ENCODE results near the gene ZDHHC11B.

Gene ZDHHC11B

GRCh38 chr5:673161-673830, 111.2 kb downstream of the ZDHHC11B start:
- DNase-seq (ENCODE audit: low read depth) = no peak

- peak; percentile 33 for DNase-seq (ENCODE audit: low read depth)
These were observed 112.0 kb downstream of the ZDHHC11B start for GRCh38 chr5:672329-673160.

GRCh38 chr5:671459-672328, 112.8 kb downstream of the ZDHHC11B start:
- peak; percentile 44 for DNase-seq (ENCODE audit: low read depth)

DNA sequence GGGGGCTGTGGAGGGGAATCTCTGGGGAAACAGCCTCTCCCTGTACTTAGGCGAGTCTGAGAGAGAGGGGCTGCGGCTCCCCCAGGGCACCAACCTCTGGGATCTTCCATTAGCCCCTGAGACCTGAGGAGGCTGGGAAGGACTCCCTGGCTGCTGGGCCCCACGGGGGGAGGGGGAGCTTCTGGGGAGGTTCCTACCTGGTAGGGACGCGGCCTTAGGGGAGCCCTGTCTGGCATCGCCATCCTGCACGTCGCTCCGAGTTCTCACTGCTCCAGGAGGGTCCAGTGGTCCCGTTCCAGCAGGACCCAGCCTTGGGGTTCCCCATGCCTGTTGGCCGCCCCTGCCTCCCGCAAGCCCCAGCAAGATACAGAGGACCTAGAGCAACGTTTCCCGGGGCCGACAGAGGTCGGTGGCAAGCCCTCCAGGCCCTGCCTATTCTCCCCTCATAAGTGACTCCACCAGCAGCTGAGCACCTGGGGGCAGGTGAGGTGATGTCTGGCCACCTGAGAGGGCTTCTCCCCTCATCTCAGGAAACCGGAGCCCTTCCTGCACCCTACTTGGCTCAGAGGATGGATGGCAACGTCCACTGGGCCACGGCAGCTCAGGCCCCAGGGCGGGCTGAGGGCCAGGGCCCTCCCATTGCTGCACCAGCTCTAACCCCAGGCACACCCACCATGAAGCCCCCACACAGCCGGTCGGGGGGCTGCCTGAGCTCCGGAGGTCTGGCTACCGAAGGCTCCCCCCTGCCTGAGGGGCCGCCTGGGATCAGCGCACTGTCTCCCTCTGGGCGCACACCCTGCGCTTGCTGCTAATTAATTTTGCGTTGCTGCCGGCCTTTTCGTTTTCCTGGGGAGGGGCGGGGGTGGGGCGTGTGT, 113.9 kb downstream of the ZDHHC11B start:
- DNase-seq (ENCODE audit: low read depth) = no peak

GRCh38 chr5:669842-670395, 114.6 kb downstream of the ZDHHC11B start:
- DNase-seq (ENCODE audit: low read depth) = no peak

DNA sequence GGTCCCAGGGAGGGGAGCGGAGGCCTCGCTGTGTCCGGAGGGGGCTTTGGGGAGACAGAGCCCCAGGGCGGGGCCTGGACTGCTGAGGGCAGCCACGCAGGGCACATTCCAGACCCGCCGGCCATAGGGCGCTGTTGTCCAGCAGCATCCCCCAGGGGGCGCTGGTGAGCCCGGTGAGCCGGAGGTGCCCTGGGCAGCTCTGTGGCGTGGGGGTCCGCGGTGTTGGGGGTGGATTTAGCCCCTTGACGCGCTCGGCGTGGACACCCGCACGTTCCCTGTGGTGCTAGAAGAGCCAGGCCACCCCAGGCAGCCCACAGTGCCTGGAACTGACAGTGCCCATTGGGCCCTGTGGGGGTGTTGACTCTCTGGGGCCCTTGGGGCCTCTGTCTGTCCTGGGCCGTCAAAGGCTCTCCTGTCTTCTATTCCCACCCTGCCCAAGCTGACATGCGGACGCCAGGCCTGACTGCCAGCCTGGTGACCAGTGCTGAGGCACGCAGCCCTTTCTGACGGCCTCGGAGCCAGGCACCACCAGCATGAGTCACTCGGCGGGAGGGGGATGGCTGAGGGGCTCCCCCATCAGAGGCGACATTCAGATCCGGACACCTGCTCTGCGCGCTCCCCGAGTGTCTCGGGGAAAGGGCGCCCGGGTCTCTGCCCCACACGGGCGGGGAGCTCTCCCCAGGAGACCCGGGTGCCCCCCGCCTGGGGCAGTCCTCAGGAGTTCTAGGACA, 115.3 kb downstream of the ZDHHC11B start:
- DNase-seq (ENCODE audit: low read depth) = peak; percentile 9

DNA sequence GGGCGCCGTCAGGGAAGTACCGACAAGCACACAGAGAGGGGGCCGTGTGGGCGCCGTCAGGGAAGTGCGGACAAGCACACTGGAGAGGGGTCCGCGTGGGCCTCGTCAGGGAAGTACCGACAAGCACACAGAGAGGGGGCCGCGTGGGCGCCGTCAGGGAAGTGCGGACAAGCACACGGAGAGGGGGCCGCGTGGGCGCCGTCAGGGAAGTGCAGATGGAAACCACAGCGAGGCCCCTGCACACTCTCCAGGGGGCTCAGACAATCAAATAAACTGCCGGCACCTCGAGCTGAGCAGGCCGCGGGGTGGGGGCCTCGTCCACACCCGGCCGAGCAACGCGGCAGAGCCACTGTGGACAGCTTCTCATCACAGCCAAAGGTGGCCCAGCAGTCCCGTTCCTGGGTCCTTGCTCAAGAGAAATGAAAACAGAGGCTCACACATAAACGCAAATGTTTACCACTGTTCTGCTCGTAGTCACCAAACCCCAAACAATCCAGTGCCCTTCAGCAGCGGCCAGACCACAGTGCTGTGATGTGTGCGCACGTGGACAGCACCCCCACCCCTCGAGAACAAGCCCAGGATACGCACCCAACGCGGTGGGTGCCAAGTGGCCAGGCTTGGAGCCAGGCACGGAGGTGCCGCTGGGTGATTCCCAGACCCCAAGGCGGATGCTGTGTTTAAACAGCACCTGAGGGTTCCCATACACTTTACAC, 116.1 kb downstream of the ZDHHC11B start:
- no peak for DNase-seq (ENCODE audit: low read depth)

GRCh38 chr5:666816-667498, 117.6 kb downstream of the ZDHHC11B start:
- no peak for DNase-seq (ENCODE audit: low read depth)

- DNase-seq (ENCODE audit: low read depth) = no peak
These were observed 118.4 kb downstream of the ZDHHC11B start for GRCh38 chr5:665956-666711.

- no peak for DNase-seq (ENCODE audit: low read depth)
These were observed 119.0 kb downstream of the ZDHHC11B start for GRCh38 chr5:665541-665955.

DNA sequence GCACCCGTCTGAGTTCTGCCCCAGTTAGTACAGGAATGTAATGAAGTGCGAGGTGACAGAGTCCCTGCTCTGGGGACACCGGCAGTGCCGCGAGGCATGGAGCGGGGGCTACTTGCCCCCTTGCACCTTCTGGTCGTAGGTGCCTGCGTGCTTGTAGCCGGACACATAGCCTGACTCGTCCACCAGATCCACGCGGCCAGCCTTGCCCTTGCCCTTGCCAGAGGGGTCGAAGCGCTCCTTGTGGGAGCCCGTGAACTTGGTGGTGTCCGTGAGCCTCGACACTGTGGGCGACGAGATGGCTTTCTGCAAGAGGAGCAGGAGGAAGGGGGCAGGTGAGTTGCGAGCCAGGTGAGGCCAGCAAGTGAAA, 119.6 kb downstream of the ZDHHC11B start:
- DNase-seq (ENCODE audit: low read depth) = no peak

- no peak for DNase-seq (ENCODE audit: low read depth)
These were observed 120.1 kb downstream of the ZDHHC11B start for GRCh38 chr5:664343-664993.

- no peak for DNase-seq (ENCODE audit: low read depth)
These were observed 120.8 kb downstream of the ZDHHC11B start for GRCh38 chr5:663436-664342.

DNA sequence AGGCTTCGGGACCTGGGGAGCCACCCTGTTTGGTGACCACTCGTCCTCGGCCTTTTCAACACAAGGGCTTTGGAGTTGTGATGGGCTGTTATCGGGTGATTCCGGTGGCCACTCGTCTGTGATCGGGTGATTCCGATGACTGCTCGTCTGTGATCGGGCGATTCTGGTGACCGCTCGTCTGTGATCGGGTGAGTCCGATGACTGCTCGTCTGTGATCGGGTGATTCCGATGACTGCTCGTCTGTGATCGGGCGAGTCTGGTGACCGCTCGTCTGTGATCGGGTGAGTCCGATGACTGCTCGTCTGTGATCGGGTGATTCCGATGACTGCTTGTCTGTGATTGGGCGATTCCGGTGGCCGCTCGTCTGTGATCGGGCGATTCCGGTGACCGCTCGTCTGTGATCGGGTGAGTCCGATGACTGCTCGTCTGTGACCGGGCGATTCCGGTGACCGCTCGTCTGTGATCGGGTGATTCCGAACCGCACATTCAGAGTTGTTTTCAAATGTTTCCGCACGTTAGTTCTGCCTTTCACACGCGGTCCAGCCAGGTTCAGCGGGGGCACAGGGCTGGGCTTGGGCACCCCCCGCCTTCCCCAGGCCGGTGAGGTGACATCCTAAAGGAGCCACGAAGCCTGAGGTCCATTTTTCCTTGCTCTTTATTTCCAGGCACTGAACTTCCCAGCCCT, 121.6 kb downstream of the ZDHHC11B start:
- no peak for DNase-seq (ENCODE audit: low read depth)

DNA sequence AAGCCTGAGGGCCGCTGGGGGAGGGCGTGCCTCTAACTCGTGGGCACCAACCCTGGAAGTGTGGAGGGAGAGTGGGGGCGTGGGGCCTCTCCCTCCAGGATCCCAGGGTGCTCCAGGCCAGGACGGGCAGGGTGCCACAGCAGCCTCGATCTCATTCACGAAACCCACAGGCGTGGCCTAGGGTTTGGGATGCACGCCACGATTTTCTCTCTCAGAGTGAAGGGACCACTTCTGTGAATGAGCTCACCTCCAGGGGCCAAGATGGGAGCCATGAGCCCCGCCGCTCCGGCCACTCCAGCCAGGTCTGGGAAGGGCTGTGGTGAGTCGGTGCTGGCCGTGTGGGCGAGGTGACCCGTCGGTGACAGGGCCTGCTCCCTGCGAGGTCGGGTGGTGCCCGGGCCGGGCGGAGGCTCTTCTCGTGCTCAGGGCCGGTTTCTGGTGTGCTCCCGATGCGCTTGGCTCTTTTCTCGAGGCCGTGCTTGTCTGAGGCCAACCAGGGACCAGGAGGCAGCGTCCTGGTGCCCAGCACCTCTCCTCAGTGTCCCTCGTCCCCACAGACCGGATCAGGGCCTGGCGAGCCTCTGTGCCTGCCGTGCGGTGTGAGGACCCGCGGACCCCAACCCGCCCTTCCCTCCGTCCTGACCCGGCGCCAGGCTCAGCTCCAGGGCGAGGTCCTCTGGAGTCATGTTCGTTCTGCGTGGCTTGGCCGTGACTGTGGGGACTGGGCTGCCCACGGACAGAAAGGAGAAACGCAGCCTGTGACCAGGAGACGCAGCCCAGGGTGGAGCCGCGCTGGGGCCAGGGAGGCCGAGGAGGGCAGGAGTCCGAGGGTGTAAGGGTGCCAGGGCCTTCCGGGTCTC, 122.4 kb downstream of the ZDHHC11B start:
- no peak for DNase-seq (ENCODE audit: low read depth)

Measured in stimulated activated CD4-positive, alpha-beta T cell treated with anti-CD3 and anti-CD28 coated beads, Interleukin-2, amount 100 ng/mL, for 4 hours (primary cell).